ENCODE data around the gene PEG3. TPM values are rescaled to one million over a fixed set of nuclear protein-coding genes. Genes with fewer than 3 reads are reported as not detected.
A peak's percentile ranks its signal among the peaks of the same experiment; 100 is the strongest.

Gene PEG3
- total and polyA plus RNA-seq, 2 of the 13 experiments (the other 11 are each of a cell fraction or from before 2014, with no cell fraction given), result 217 to 394 TPM

DNA sequence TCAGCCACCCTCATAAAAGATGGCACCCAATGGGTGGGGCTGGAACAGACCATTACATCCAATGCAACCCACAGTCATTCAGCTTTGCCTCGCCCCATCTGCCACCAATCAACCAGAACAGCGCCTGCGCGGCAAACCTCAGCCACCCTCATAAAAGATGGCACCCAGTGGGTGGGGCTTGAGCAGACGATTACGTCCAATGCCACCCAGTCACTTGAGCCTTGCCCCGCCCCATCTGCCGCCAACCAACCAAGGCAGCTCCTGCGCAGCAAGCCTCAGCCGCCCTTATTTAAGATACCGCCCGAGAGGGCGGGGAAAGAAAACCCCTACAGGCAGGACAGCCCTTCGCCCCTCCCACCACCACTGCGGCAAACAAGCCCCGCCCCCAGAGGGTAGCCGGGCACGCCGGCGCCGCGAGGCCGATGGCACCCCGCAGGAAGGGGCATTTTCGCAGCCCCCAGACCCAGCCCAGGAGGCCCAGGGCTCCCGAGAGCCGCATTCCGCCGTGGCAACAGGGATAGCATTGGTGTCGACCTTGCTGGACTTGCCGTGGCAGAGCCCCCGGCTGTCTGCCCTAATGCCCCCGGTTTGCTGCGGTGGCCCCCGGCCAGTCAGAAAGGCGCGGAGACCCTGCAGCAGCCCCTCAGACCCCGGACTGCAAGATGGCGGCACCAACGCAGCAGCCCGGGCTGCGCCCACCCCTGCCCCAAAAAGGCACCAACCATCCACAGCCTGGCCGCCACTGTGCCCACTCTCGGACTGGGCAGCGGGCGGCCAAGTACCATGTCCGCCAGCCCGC, 675 bp downstream of the PEG3 start (continued):
- TF ChIP-seq, protein P1, sequence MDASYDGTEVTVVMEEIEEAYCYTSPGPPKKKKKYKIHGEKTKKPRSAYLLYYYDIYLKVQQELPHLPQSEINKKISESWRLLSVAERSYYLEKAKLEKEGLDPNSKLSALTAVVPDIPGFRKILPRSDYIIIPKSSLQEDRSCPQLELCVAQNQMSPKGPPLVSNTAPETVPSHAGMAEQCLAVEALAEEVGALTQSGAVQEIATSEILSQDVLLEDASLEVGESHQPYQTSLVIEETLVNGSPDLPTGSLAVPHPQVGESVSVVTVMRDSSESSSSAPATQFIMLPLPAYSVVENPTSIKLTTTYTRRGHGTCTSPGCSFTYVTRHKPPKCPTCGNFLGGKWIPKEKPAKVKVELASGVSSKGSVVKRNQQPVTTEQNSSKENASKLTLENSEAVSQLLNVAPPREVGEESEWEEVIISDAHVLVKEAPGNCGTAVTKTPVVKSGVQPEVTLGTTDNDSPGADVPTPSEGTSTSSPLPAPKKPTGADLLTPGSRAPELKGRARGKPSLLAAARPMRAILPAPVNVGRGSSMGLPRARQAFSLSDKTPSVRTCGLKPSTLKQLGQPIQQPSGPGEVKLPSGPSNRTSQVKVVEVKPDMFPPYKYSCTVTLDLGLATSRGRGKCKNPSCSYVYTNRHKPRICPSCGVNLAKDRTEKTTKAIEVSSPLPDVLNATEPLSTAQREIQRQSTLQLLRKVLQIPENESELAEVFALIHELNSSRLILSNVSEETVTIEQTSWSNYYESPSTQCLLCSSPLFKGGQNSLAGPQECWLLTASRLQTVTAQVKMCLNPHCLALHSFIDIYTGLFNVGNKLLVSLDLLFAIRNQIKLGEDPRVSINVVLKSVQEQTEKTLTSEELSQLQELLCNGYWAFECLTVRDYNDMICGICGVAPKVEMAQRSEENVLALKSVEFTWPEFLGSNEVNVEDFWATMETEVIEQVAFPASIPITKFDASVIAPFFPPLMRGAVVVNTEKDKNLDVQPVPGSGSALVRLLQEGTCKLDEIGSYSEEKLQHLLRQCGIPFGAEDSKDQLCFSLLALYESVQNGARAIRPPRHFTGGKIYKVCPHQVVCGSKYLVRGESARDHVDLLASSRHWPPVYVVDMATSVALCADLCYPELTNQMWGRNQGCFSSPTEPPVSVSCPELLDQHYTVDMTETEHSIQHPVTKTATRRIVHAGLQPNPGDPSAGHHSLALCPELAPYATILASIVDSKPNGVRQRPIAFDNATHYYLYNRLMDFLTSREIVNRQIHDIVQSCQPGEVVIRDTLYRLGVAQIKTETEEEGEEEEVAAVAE (CRISPR knock-in tag; IDR thresholded peaks at IDR 0.05; ENCODE audit: borderline replicate concordance), result no peak
- TF ChIP-seq ZFP62 (CRISPR knock-in tag; IDR thresholded peaks at IDR 0.05) (no peak), SCMH1 (CRISPR knock-in tag; IDR thresholded peaks at IDR 0.05; ENCODE audit: borderline replicate concordance) (no peak), FOXO1 (CRISPR knock-in tag; IDR thresholded peaks at IDR 0.05) (no peak), ZNF598 (CRISPR knock-in tag; IDR thresholded peaks at IDR 0.05; ENCODE audit: borderline replicate concordance) (0 out of 2 replicates have a peak, but pooled peaks have one; percentile 17), SMARCE1 (IDR thresholded peaks at IDR 0.05; ENCODE audit: borderline replicate concordance) (no peak), ZNF329 (CRISPR knock-in tag; IDR thresholded peaks at IDR 0.05; ENCODE audit: low read depth) (no peak), ZNF136 (CRISPR knock-in tag; IDR thresholded peaks at IDR 0.05; ENCODE audit: low read depth) (no peak), NCOR1 (IDR thresholded peaks at IDR 0.05; ENCODE audit: borderline replicate concordance, low read length) (no peak), PRMT3 (CRISPR knock-in tag; IDR thresholded peaks at IDR 0.05; ENCODE audit: borderline replicate concordance, low read depth) (no peak), ZNF34 (CRISPR knock-in tag; IDR thresholded peaks at IDR 0.05; ENCODE audit: borderline replicate concordance) (no peak)
- TF ChIP-seq, protein P2, sequence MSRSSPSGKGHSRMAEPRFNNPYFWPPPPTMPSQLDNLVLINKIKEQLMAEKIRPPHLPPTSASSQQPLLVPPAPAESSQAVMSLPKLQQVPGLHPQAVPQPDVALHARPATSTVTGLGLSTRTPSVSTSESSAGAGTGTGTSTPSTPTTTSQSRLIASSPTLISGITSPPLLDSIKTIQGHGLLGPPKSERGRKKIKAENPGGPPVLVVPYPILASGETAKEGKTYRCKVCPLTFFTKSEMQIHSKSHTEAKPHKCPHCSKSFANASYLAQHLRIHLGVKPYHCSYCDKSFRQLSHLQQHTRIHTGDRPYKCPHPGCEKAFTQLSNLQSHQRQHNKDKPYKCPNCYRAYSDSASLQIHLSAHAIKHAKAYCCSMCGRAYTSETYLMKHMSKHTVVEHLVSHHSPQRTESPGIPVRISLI (CRISPR knock-in tag; IDR thresholded peaks at IDR 0.05; ENCODE audit: borderline replicate concordance), result peak; percentile 23; the same call in 1 of the 2 replicates
- TF ChIP-seq, protein P3, sequence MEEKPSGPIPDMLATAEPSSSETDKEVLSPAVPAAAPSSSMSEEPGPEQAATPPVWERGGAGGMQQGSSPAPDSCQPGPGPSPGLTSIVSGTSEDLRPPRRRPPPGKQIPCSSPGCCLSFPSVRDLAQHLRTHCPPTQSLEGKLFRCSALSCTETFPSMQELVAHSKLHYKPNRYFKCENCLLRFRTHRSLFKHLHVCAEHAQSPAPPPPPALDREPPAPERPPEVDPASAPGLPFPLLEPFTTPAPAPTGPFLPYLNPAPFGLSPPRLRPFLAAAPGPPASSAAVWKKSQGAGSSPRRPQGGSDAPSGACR (CRISPR knock-in tag; IDR thresholded peaks at IDR 0.05), result no peak
- TF ChIP-seq, protein P4, sequence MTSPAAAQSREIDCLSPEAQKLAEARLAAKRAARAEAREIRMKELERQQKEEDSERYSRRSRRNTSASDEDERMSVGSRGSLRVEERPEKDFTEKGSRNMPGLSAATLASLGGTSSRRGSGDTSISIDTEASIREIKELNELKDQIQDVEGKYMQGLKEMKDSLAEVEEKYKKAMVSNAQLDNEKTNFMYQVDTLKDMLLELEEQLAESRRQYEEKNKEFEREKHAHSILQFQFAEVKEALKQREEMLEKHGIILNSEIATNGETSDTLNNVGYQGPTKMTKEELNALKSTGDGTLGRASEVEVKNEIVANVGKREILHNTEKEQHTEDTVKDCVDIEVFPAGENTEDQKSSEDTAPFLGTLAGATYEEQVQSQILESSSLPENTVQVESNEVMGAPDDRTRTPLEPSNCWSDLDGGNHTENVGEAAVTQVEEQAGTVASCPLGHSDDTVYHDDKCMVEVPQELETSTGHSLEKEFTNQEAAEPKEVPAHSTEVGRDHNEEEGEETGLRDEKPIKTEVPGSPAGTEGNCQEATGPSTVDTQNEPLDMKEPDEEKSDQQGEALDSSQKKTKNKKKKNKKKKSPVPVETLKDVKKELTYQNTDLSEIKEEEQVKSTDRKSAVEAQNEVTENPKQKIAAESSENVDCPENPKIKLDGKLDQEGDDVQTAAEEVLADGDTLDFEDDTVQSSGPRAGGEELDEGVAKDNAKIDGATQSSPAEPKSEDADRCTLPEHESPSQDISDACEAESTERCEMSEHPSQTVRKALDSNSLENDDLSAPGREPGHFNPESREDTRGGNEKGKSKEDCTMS (CRISPR knock-in tag; conservative IDR thresholded peaks at IDR 0.05), result no peak
- TF ChIP-seq, protein P5, sequence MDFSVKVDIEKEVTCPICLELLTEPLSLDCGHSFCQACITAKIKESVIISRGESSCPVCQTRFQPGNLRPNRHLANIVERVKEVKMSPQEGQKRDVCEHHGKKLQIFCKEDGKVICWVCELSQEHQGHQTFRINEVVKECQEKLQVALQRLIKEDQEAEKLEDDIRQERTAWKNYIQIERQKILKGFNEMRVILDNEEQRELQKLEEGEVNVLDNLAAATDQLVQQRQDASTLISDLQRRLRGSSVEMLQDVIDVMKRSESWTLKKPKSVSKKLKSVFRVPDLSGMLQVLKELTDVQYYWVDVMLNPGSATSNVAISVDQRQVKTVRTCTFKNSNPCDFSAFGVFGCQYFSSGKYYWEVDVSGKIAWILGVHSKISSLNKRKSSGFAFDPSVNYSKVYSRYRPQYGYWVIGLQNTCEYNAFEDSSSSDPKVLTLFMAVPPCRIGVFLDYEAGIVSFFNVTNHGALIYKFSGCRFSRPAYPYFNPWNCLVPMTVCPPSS (IDR thresholded peaks at IDR 0.05), result no peak
- TF ChIP-seq, protein P6, sequence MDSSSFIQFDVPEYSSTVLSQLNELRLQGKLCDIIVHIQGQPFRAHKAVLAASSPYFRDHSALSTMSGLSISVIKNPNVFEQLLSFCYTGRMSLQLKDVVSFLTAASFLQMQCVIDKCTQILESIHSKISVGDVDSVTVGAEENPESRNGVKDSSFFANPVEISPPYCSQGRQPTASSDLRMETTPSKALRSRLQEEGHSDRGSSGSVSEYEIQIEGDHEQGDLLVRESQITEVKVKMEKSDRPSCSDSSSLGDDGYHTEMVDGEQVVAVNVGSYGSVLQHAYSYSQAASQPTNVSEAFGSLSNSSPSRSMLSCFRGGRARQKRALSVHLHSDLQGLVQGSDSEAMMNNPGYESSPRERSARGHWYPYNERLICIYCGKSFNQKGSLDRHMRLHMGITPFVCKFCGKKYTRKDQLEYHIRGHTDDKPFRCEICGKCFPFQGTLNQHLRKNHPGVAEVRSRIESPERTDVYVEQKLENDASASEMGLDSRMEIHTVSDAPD (CRISPR knock-in tag; IDR thresholded peaks at IDR 0.05), result no peak

All from HepG2 (cell line).